Nephron (organoid): ENCODE results near the gene DNAI2.

ENCODE experiments used
- H3K27ac Mint-ChIP-seq, 3 experiments: 2 replicates each; pipeline ENCODE4 v1.8.0; 2020; ENCODE audit warnings: mixed read lengths in 3 of 3, mild to moderate bottlenecking in 2 of 3, moderate library complexity in 1 of 3
- H3K27me3 Mint-ChIP-seq: 2 replicates; pipeline ENCODE4 v1.8.0; 2021; ENCODE audit warnings: low read depth, mild to moderate bottlenecking, moderate library complexity, mixed read lengths
- H3K36me3 Mint-ChIP-seq: 2 replicates; pipeline ENCODE4 v1.8.0; 2020; ENCODE audit warnings: low read depth, mixed read lengths
- H3K4me1 Mint-ChIP-seq: 2 replicates; pipeline ENCODE4 v1.8.0; 2020; ENCODE audit warnings: mixed read lengths
- H3K4me3 Mint-ChIP-seq, 3 experiments: 2 replicates each; pipeline ENCODE4 v1.8.0; 2020; ENCODE audit warnings: mild to moderate bottlenecking in 3 of 3, mixed read lengths in 3 of 3, moderate library complexity in 2 of 3
- H3K9me3 Mint-ChIP-seq: 2 replicates; pipeline ENCODE4 v1.8.0; 2020; ENCODE audit warnings: mixed read lengths
- CTCF ChIP-seq, 3 experiments: fragments of 200-600 bp; sonication (generic); IDR thresholded peaks; one replicate each; pipeline ENCODE4 v1.5.0; 2021; ENCODE audit warnings: antibody characterized with exemption in 3 of 3; ENCODE audit not compliant: unreplicated experiment in 3 of 3

Gene DNAI2

DNA sequence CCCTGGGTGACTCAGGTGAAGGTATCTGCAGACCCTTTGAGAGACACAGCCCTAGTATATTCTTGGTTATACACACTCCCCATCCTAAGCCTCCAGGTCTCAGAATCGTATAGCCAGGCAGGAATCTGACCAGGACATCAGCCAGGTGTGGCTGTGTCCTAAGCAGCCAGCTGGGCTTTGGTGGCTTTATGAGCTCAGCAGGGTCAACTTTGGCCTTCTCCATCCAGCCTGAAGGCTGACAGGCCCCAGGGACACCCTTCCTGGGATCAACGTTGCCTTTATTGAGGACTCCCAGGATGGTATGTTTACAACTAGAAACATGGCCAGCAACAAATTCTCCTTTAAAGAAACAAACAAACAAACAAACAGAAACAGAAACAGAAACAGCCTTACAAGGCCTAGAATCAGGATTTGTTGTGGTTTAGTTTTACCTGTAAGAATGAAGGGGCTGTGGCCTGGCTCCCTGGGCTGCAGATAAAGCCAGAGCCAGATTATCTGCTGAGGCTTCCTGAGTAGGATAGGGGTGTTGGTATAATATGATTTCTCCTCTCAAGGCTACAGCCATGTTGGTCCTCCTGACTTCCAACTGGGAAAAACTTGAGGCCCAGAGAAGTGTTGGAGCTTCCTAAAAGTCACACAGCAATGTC lies 60.5 kb downstream of the DNAI2 start:
- Mint-ChIP-seq H3K4me3 (no peak overlapping the region), H3K36me3 (no peaks in the 10 kb centered on the region)

GRCh38 chr17:74335529-74336062 lies 61.6 kb downstream of the DNAI2 start:
- Mint-ChIP-seq H3K4me1 (peaks cover 25% of the 10 kb centered on the region), H3K4me3 (no peak overlapping the region), H3K27me3 (peaks cover 40% of the 10 kb centered on the region), H3K9me3 (no peaks in the 10 kb centered on the region), H3K36me3 (no peaks in the 10 kb centered on the region), H3K27ac (no peak overlapping the region)
- no peak for TF ChIP-seq CTCF (IDR thresholded peaks at IDR 0.05; ENCODE audit: unreplicated experiment in 3 of 3)

More for the DNA sequence above, 60.5 kb downstream of the DNAI2 start:
- H3K27ac Mint-ChIP-seq, result no peak overlapping the region
- no peaks in the 10 kb centered on the region for H3K9me3 Mint-ChIP-seq
- peaks cover 41% of the 10 kb centered on the region for H3K27me3 Mint-ChIP-seq
- H3K4me1 Mint-ChIP-seq, result peaks cover 18% of the 10 kb centered on the region
- TF ChIP-seq CTCF (IDR thresholded peaks at IDR 0.05; ENCODE audit: unreplicated experiment in 3 of 3), result no peak

DNA sequence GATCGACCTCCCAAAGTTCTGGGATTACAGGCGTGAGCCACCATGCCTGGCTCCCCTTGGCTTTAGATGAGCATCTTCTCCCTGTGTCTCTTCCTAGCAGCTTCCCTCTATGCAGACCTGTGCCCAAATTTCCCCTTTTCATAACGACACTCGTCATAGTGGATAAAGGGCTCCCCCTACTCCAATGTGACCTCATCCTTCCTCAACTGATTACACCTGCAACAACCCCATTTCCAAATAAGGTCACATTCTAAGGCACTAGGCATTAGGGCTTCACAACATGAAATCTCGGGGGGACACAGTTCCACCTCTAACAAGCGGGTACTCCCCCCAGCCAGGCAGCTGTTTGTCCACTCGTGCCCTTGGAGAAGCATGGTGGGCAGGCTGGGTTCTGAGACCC lies 62.3 kb downstream of the DNAI2 start:
- Mint-ChIP-seq H3K36me3 (no peaks in the 10 kb centered on the region), H3K27me3 (peaks cover 33% of the 10 kb centered on the region), H3K4me1 (peaks cover 25% of the 10 kb centered on the region), H3K27ac (no peak overlapping the region), H3K9me3 (no peaks in the 10 kb centered on the region), H3K4me3 (no peak overlapping the region)
- no peak for TF ChIP-seq CTCF (IDR thresholded peaks at IDR 0.05; ENCODE audit: unreplicated experiment in 3 of 3)

- H3K4me1 Mint-ChIP-seq, result peaks cover 13% of the 10 kb centered on the region
- H3K9me3 Mint-ChIP-seq, result no peaks in the 10 kb centered on the region
- H3K4me3 Mint-ChIP-seq, result no peak overlapping the region
- TF ChIP-seq CTCF (IDR thresholded peaks at IDR 0.05; ENCODE audit: unreplicated experiment in 3 of 3), result no peak
- H3K27ac Mint-ChIP-seq, result no peak overlapping the region
- peaks cover 26% of the 10 kb centered on the region for H3K27me3 Mint-ChIP-seq
- H3K36me3 Mint-ChIP-seq, result no peaks in the 10 kb centered on the region
Measured at GRCh38 chr17:74337834-74338500, 63.9 kb downstream of the DNAI2 start.

DNA sequence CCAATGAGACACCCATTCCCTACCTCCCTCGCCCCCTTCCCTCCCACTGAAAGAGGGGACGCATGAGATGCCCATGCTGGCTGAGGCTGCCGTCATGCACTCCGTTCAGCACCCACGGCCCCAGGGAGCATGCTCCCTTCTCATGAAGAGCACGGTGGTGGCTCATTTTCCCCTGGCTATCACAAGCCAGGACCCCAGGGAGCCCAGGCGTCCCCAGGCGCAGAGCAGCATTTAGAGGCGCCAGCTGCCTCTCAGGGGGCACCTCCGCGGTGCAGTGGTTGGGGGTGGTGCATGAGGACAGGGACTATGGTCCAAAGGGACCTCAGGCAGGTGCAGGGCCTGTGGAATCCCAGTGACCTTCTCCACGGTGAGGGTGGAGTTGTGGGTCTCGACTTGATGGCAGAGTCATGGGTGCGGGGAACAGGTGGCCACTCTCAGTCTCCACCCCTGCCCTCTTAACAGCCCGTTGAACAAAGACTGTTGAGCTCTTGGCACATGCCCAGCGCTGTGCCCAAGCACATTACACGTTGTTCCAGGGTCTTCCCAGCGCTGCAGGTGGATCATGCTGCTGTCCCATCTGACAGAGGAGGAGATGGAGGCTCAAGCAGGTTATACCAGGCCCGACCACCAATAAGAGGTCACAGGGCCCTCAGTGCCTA lies 65.6 kb downstream of the DNAI2 start:
- H3K4me3 Mint-ChIP-seq, result no peak overlapping the region
- no peaks in the 10 kb centered on the region for H3K36me3 Mint-ChIP-seq
- H3K27me3 Mint-ChIP-seq, result peaks cover 29% of the 10 kb centered on the region
- no peak for TF ChIP-seq CTCF (IDR thresholded peaks at IDR 0.05; ENCODE audit: unreplicated experiment in 3 of 3)
- H3K27ac Mint-ChIP-seq, result no peak overlapping the region
- H3K4me1 Mint-ChIP-seq, result peaks cover 12% of the 10 kb centered on the region
- no peaks in the 10 kb centered on the region for H3K9me3 Mint-ChIP-seq
